ENCODE data around the gene STAC.

GRCh38 chr3:36524560-36524959 is 144.3 kb downstream of the STAC start:
- TF ChIP-seq CTCF (IDR thresholded peaks at IDR 0.05 in 2 of 3, conservative IDR thresholded peaks at IDR 0.05 in 1 of 3; ENCODE audit: control insufficient read depth in 2 of 3, extremely low read depth in 1 of 3, insufficient read depth in 1 of 3, low read depth in 3 of 3, low read length in 3 of 3) (no peak), POLR2A (IDR thresholded peaks at IDR 0.05; ENCODE audit: low read depth, low read length) (no peak), TCF12 (IDR thresholded peaks at IDR 0.05; ENCODE audit: low read depth, low read length) (no peak), MXI1 (IDR thresholded peaks at IDR 0.05; ENCODE audit: low read depth, low read length) (no peak), USF2 (IDR thresholded peaks at IDR 0.05; ENCODE audit: borderline replicate concordance, low read depth, low read length) (no peak), PAX5 (IDR thresholded peaks at IDR 0.05; ENCODE audit: borderline replicate concordance, low read depth, low read length) (no peak)
